B cell (primary cell): ENCODE data around the gene PYM1. TPM values are rescaled to one million over a fixed set of nuclear protein-coding genes. Genes with fewer than 3 reads are reported as not detected.

Source experiments
- ATAC-seq: fragments of 200-7000 bp; cut with Tn5 transposase; one replicate; pipeline ENCODE4 v1.10.0; 2021; ENCODE audit warnings: low read depth, mild to moderate bottlenecking, moderate number of reproducible peaks, moderate library complexity
- CTCF ChIA-PET: fragments of 350-600 bp; sonication (Branson Sonifier 250); formaldehyde crosslinking; loops from one replicate; lab custom pipeline; 2021; ENCODE audit warnings: antibody characterized with exemption, inconsistent platforms; lab: Charles Lee
- POLR2A ChIA-PET: fragments of 350-600 bp; sonication (Branson Sonifier 250); formaldehyde crosslinking; loops from one replicate; lab custom pipeline; 2021; ENCODE audit warnings: antibody characterized with exemption; lab: Charles Lee
- DNase-seq: peaks from one replicate; pipeline ENCODE4 v3.0.0; 2013
- H2AFZ ChIP-seq: 2 replicates; pipeline ENCODE4 v1.6.1; 2012; ENCODE audit warnings: mild to moderate bottlenecking, low read depth, low read length; ENCODE audit not compliant: insufficient read depth, poor library complexity, severe bottlenecking
- H3K27ac ChIP-seq, 2 donors: 1 replicate in 1 of 2; 2 replicates in 1 of 2; pipeline ENCODE4 v1.5.1; 2012 to 2013; ENCODE audit warnings: low read length in 2 of 2, mild to moderate bottlenecking in 2 of 2, moderate library complexity in 1 of 2
- H3K27me3 ChIP-seq, 4 experiments: fragments of 200-600 bp in 1 of 4; sonication (generic) in 1 of 4; replicated peaks in 1 of 4; 1 replicate in 2 of 4; 2 replicates in 2 of 4; pipeline versions ENCODE4 v1.6.1 to v1.7.0; 2013 to 2016; ENCODE audit warnings: low read length in 3 of 4, mild to moderate bottlenecking in 2 of 4, mixed read lengths in 1 of 4, moderate library complexity in 1 of 4; ENCODE audit not compliant: insufficient read depth in 4 of 4, control insufficient read depth in 3 of 4; ENCODE audit errors: control extremely low read depth in 1 of 4
- H3K36me3 ChIP-seq, 2 experiments: replicated peaks in 1 of 2; 1 replicate in 1 of 2; 2 replicates in 1 of 2; pipeline versions ENCODE4 v1.6.1 to v1.7.1; 2013; ENCODE audit warnings: low read length in 1 of 2; ENCODE audit not compliant: insufficient read depth in 2 of 2, control insufficient read depth in 1 of 2; ENCODE audit errors: control extremely low read depth in 1 of 2, extremely low read depth in 1 of 2
- H3K4me1 ChIP-seq, 2 donors: fragments of 200-600 bp in 1 of 2; sonication (generic) in 1 of 2; 1 replicate in 1 of 2; 2 replicates in 1 of 2; pipeline versions ENCODE4 v1.5.1 to v1.6.1; 2013 to 2017; ENCODE audit warnings: low read length in 2 of 2; ENCODE audit not compliant: control insufficient read depth in 2 of 2, insufficient read depth in 2 of 2
- H3K4me2 ChIP-seq: replicated peaks from 2 replicates; pipeline ENCODE3; 2012; ENCODE audit warnings: mild to moderate bottlenecking, low read depth, low read length; ENCODE audit not compliant: poor library complexity, severe bottlenecking
- H3K4me3 ChIP-seq, 5 experiments: fragments of 200-600 bp in 1 of 5; sonication (generic) in 1 of 5; 1 replicate in 3 of 5; 2 replicates in 2 of 5; pipeline versions ENCODE4 v1.5.1 to v1.7.0; 2011 to 2016; ENCODE audit warnings: low read length in 4 of 5, mild to moderate bottlenecking in 4 of 5, low read depth in 2 of 5, control low read depth in 1 of 5, moderate library complexity in 1 of 5; ENCODE audit not compliant: insufficient read depth in 1 of 5; ENCODE audit errors: control extremely low read depth in 1 of 5, extremely low read depth in 1 of 5
- H3K79me2 ChIP-seq: fragments of 200-600 bp; sonication (generic); one replicate; pipeline ENCODE4 v1.6.0; 2016; ENCODE audit warnings: low read length; ENCODE audit not compliant: control insufficient read depth, insufficient read depth
- H3K9ac ChIP-seq: fragments of 200-600 bp; sonication (generic); 2 replicates; pipeline ENCODE4 v1.6.1; 2017; ENCODE audit warnings: mild to moderate bottlenecking, low read length, moderate library complexity
- H3K9me3 ChIP-seq, 3 donors: one replicate each; pipeline versions ENCODE4 v1.6.1 to v1.7.1; 2013; ENCODE audit warnings: low read length in 2 of 3; ENCODE audit not compliant: control insufficient read depth in 2 of 3, insufficient read depth in 1 of 3; ENCODE audit errors: control extremely low read depth in 1 of 3
- H4K20me1 ChIP-seq: 2 replicates; pipeline ENCODE4 v1.6.0; 2012; ENCODE audit warnings: mild to moderate bottlenecking, low read length; ENCODE audit not compliant: insufficient read depth, control insufficient read depth, poor library complexity, severe bottlenecking
- H3K27ac Mint-ChIP-seq: one replicate; pipeline ENCODE4 v1.8.0; 2021; ENCODE audit warnings: mixed read lengths
- H3K27me3 Mint-ChIP-seq: one replicate; pipeline ENCODE4 v1.8.0; 2021; ENCODE audit warnings: mixed read lengths
- H3K4me1 Mint-ChIP-seq: one replicate; pipeline ENCODE4 v1.8.0; 2021; ENCODE audit warnings: mixed read lengths
- H3K4me3 Mint-ChIP-seq: one replicate; pipeline ENCODE4 v1.8.0; 2021; ENCODE audit warnings: mixed read lengths
- H3K9me3 Mint-ChIP-seq: one replicate; pipeline ENCODE4 v1.8.0; 2022; ENCODE audit warnings: mixed read lengths; ENCODE audit not compliant: insufficient read depth
- CTCF ChIP-seq: fragments of 200-600 bp; IDR thresholded peaks from one replicate; pipeline ENCODE4 v1.8.0; 2022; ENCODE audit warnings: antibody characterized with exemption, mild to moderate bottlenecking
- EZH2 ChIP-seq: IDR thresholded peaks from 2 replicates; pipeline ENCODE4 v1.6.1; 2012; ENCODE audit warnings: borderline replicate concordance, low read depth, mild to moderate bottlenecking, moderate library complexity, low read length; ENCODE audit not compliant: insufficient read depth, poor library complexity, severe bottlenecking
- intact Hi-C: fragments of 100-400 bp; cut with micrococcal nuclease; formaldehyde crosslinking; loops from one replicate; pipeline ENCODE4 v1.10.0; 2022
- polyA plus RNA-seq: library from polyadenylated mRNA; depleted of rRNA; stranded (reverse); fragments of >200 nt; gene quantifications from 2 replicates; pipeline ENCODE4 v1.2.3, GENCODE V29; 2012
- total RNA-seq, 2 donors: library from RNA; stranded (reverse); fragments of 120-200 nt in 1 of 2; gene quantifications; 1 replicate in 1 of 2; 2 replicates in 1 of 2; pipeline versions ENCODE4 v1.2.3 to v1.2.4, GENCODE V29; 2013 to 2022

PYM1 gene
- total and polyA plus RNA-seq, 2 donors (not counting 1 experiment from before 2014, with no cell fraction given) = 22.5 to 39.2 TPM

DNA sequence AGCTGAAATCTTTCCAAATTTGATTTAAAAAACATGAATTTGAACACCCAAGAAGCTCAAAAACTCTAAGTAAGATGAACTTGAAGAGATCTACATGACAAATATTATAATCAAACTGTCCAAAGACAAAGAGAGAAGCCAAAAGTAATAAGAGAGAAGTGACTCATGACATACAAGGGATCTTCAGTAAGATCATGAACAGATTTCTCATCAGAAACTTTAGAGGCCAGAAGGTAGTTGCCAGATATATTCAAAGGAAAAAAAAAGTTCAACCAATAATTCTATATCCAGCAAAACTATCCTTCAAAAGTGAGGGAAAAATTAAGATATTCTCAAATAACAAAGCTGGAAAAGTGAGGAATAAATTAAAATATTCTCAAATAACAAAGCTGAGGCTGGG lies 49.9 kb downstream of the PYM1 start:
- CTCF ChIA-PET = no interaction called here
- POLR2A ChIA-PET = no interaction called here

More for the DNA sequence above, 49.9 kb downstream of the PYM1 start:
- Mint-ChIP-seq H3K27ac (no peak overlapping the region), H3K27me3 (no peaks in the 10 kb centered on the region), H3K4me1 (no peaks in the 10 kb centered on the region), H3K4me3 (no peak overlapping the region), H3K9me3 (no peaks in the 10 kb centered on the region)
- Histone ChIP-seq H3K4me3 (no peak overlapping the region), H3K27ac (no peak overlapping the region), H4K20me1 (no peaks in the 10 kb centered on the region), H2AFZ (no peak overlapping the region), H3K36me3 (no peaks in the 10 kb centered on the region), H3K4me1 (no peaks in the 10 kb centered on the region), H3K79me2 (no peaks in the 10 kb centered on the region), H3K9me3 (peaks cover 0 to 12% (median 6%) of the 10 kb centered on the region in 3 donors), H3K9ac (no peak overlapping the region), H3K27me3 (no peaks in the 10 kb centered on the region), H3K4me2 (no peak overlapping the region)
- ATAC-seq (no peak), DNase-seq (no peak)
- TF ChIP-seq EZH2 (no peak), CTCF (no peak)
- intact Hi-C loops = no loop called here
